Measurements from ENCODE around the gene RCC1.
"Not testable (repeated sequence)": the region's sequence is repeated elsewhere in the genome, so short reads cannot be mapped to it uniquely, and the experiment has no call there.

The RCC1 gene

DNA sequence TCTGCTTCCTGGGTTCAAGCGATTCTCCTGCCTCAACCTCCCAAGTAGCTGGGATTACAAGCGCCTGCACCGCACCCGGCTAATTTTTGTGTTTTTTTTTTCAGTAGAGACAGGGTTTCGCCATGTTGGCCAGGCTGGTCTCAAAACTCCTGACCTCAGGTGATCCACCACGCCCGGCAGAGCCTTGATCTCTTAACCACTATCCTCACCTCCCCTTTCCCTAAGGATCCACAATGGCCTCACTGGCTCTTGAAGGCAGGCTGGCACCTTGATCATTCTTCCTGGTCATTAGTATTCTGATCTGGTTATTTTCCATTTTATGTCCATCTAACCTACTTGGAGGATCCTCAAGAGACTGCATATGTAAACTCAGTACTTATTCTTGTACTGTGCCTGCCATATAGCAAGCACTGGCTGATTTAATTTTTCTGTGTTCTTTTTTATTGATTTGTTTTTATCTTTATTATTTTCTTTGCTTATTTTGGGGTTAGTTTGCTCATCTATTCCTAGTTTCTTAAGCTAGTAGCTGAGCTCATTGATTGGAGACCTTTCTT is 6.3 kb downstream of the RCC1 start:
- no peak for DNase-seq (ENCODE audit: low read depth, low spot score)

DNA sequence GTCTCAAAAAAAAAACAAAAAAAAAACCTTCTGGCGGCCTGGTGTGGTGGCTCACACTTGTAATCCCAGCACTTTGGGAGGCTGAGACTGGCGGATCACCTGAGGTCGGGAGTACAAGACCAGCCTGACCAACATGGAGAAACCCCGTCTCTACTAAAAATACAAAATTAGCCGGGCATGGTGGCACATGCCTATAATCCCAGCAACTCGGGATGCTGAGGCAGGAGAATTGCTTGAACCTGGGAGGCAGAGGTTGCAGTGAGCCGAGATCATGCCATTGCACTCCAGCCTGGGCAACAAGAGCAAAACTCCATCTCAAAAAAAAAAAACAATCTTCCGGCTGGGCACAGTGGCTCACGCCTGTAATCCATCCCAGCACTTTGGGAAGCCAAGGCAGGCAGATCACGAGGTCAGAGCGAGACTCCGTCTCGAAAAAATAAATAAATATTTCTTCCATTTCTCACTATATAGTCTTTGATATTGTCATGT is 8.6 kb downstream of the RCC1 start:
- not testable (repeated sequence) for DNase-seq (ENCODE audit: low read depth, low spot score)

DNA sequence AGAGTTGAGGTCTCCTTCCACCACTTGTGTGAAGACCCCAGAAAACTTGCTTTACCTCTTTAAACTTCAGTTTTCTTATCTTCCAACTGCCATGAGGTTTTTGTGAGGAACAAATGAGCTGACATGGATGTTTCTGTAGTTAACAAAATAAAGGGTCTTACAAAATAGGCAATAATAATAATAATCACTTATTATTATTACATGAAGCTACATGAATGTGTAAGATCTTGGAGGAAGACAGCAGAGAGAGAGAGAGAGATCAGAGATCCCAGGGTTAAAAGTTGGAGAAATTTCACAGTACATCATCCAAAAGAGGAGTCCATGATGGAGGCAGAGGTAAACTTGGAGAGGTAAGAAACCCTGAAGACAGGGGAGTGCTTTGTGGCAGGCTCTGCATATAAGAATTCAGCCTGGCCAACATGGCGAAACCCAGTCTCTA is 10.7 kb downstream of the RCC1 start:
- DNase-seq (ENCODE audit: low read depth, low spot score): no peak

DNA sequence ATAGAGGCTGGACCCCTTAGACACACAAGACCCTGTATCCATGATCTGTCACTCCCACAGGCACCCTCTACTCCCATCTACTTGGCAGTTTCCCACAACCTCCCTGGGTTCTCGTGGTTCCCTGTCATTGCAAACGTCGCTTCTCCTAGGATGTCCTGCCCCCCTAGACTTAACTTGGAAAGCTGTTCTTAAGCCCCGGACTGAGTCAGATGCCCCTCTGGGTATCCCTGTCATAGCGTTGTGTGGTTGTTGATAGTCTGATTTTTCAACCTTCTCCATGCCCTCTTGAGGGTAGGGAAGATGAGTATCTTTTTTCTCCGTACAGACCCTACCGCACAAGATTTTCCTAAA is 11.8 kb downstream of the RCC1 start:
- no peak for DNase-seq (ENCODE audit: low read depth, low spot score)

DNA sequence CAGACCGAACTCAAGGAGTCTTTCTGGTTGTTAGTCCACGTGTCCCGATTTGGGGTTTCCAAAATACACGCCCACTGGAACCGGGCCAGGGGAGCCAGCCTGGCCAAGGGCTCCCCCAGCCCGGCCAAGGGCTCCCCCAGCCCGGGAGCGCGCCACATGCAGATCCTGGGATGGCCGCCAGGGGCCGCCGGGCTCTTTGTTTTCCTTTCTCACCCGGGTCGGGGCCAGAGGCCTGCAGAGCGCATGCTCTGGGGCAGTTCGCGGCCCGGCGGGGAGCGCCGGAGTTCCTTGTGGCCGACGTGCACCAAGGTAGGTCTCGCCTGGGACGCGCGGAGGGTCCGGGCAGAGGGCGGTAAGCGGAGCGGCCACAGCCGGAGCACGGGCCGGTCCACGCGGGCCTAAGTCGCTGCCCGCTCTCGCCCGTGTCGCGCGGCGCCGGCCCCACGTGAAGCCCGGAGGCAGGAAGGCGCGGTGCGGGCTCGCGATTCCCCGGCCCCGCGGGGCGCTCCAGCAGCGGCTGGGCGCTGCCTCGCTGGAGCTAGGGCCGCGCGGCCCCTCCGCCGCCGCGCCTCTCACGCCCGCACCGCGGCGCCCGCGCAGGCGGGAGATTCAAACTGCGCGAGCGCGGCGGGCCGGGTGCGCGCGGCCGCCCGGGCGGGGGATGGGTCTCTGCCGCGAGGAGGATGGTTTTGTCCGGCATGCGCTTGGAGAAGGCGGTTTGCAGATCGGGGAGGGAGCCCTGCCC is 12.3 kb downstream of the RCC1 start:
- peak; percentile 78 for DNase-seq (ENCODE audit: low read depth, low spot score)

DNA sequence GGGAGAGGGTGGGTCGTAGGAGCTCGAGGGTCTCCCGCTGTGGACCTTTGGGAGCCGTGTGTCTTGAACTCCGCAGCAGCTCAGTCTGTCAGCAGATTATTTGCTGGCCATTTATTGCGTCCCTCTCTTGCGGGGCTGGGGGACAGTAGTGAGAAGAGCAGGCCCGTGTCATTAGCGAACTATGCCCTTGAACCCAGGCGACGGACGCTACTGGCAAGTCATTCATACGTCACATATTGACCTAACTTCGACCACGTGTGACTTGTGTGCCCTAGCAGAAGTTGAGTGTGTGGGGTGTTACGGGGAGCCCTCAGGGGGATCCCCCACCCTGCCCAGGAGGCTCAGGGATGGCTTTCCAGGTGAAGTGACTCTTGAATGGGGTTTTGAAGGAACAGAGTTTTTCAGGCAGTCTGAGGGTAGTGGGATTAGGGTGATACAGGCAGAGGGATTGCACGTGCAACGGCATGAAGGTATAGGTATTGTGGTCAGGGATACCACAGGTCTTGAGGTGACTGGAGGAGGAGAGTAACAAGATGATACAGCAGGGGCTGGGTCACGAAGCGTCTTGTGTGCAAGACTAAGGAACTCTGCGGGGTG is 13.0 kb downstream of the RCC1 start:
- no peak for DNase-seq (ENCODE audit: low read depth, low spot score)

DNA sequence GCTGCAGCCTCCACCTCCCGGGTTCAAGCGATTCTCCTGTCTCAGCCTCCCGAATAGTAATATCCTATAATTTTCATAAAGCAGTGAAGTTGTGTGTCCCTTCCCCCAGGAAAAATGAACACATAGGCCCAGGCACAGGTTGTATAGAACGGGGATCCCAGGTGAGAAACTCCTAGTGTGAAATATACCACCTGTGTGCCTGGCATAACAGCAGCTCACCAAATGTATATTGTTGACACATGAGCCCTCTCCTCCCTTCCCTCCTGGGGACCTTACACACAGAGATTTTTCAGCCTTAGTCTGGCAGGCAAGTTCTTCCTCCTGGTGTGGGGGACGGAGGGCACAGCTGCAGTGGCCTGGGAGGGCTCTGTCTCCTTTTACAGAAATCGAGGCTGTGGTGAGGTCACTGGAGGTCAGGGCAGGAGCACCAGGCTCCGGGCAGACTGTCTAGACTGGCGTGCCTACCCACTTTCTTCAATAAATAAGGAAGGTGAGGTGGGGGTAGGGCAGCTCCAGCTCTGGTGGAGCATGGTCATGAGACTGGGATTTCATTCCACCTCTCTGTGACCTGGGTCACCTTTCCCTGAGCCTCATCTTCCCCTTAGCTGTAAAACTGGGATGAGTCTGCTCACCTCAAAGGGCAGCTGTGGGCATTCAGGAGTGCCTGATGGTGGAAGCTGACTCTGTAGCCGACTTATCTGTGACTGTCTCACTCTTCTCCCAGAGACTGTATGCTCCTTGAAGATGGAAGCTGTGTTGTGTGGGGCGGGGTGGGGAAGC is 14.3 kb downstream of the RCC1 start:
- DNase-seq (ENCODE audit: low read depth, low spot score): no peak

DNA sequence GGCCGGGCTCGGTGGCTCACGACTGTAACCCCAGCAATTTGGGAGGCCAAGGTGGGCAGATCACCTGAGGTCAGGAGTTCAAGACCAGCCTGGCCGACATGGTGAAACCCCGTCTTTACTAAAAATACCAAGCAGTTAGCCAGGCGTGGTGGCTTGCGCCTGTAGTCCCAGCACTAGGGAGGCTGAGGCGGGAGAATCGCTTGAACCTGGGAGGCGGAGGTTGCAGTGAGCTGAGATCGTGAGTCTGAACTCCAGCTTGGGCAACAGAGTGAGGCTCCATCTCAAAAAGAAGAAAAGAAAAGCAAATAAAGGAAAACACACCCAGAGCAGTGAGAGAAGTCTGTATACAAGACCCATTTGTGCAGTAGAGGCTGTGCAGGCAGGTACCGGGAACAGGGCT is 15.0 kb downstream of the RCC1 start:
- not testable (repeated sequence) for DNase-seq (ENCODE audit: low read depth, low spot score)

DNA sequence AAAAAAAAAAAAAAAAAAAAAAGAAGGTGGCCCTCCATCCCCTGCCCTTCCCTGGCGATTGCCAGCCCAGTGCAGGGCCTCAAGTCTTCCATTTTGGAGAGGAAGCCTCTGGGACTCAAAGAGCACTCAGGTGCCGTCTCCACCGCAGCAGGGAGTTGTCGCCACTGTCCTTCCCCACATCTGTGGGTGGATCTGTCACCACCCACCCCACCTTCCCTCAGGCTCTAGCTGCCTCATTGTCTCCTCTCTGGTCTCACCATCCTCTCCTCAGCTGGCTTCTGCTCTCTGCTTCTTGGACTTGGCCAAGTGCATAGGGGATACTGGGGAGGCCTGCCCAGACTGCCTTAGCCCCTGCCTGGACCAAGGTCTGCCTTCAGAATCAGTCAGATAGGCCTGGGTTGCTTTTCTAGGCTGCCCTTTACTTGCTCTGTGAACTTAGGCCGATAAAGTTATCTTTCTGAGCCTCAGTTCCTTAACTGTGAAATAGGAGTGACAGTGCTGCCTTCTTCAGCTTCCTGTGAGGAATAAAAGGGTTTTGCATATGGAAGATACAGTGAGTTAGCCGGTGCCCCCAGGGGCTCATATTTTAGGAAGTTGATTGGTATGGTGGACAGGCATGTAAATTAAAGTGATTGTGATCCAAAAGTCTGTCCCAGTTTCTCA is 15.8 kb downstream of the RCC1 start:
- DNase-seq (ENCODE audit: low read depth, low spot score): no peak

DNA sequence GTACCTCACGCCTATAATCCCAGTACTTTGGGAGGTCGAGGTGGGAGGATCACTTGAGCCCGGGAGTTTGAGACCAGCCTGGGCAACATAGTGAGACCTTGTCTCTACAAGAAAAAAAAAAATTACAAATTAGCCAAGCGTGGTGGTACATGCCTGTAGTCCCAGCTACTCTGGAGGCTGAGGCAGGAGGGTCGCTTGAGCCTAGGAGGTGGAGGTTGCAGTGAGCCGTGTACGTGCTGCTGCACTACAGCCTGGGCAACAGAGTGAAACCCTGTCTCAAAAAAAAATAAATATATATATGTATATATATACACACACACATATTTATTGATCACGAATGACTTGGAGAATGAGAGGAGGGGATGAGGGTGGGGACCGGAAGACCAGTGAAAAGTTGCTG is 16.7 kb downstream of the RCC1 start:
- not testable (repeated sequence) for DNase-seq (ENCODE audit: low read depth, low spot score)

DNA sequence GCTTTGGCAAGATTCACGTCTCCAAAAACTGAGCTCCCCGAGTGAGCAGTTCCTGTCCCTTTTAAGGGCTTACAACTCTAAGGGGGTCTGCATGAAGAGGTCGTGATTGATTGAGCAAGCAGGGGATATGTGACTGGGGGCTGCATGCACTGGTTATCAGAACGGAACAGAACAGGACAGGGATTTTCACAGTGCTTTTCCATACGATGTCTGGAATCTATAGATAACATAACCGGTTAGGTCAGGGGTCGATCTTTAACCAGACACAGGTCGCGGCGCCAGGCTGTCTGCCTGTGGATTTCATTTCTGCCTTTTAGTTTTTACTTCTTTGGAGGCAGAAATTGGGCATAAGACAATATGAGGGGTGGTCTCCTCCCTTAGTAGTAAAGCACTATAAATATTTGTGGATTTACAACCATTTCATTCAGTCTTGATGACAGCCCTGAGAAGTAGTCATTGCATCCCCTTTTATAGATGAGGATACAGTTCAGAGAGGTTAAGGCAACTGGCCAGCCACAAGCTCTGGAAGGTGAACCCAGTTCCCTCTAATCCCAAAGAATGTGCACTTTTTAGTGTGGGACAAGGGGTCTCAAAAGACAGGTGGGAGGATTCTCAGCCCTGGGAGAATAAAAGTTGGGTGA is 19.3 kb downstream of the RCC1 start:
- DNase-seq (ENCODE audit: low read depth, low spot score): not testable (repeated sequence)

DNA sequence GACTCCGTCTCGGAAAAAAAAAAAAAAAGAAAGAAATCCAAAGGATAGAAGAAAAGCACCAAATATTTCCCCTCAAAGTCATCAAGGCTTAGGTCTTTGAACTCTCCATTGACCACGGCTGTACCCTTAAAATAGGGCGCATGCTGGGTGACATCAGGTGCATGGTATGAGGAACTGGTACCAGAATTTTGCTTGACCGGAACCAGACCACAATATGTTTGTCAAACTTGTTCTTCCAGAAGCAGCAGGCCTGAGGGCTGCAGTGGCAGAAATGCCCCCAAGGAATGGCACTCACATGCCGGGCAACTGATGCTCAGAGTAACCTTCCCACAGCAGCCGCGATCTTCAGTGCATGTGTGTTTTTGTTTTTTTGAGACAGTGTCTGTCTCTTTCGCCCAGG is 21.0 kb downstream of the RCC1 start:
- no peak for DNase-seq (ENCODE audit: low read depth, low spot score)

DNA sequence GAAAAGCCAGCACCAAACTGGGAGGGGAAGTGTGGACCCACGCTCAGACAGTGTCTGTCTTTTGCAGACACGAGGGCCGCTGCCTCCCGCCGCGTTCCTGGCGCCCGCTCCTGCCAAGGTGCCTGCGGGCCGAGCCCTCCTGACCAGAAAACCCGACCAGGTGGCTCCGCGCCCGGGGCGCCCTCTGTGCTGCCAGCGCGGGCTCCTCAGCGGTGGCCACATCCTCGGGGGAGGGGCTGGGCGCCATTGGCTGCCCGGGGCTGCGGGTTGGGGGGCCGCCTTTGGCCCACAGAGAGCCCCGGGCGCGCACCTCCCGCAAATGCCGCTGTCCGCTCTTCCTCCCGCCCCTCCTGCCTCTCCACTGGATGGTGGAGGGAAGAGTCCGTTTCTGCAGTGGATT is 24.6 kb downstream of the RCC1 start:
- DNase-seq (ENCODE audit: low read depth, low spot score): no peak

DNA sequence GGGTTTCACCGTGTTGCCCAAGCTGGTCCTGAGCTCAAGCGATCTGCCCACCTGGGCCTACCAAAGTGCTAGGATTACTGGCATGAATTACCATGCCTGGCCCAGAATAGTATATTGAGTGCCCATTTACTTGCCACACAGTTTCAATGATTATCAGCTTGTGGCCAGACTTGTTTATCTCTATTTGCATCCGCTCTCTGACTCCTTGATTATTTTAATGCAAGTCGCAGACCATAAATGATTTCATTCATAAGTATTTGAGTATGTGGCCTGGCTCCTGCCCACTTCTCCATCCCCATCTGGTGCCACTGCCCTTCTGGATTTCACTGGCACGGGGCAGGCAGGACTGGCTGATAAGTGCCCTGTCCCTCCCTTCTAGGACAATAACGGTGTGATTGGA is 28.8 kb downstream of the RCC1 start:
- no peak for DNase-seq (ENCODE audit: low read depth, low spot score)

DNA sequence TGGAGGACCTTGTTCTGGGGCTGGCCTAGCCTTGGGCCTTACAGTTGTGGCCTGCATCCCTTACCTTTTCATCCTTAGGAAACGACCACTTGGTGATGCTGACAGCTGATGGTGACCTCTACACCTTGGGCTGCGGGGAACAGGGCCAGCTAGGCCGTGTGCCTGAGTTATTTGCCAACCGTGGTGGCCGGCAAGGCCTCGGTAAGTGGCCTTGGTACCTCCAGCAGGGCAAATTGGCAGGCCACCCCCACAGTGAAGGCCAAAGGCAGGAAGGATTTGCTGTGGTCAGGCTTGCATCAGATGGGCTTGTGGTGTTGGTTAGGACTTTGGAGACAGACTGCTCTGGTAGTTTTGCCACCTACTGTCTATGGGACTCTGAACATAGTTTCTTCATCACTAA is 29.3 kb downstream of the RCC1 start:
- DNase-seq (ENCODE audit: low read depth, low spot score): no peak

DNA sequence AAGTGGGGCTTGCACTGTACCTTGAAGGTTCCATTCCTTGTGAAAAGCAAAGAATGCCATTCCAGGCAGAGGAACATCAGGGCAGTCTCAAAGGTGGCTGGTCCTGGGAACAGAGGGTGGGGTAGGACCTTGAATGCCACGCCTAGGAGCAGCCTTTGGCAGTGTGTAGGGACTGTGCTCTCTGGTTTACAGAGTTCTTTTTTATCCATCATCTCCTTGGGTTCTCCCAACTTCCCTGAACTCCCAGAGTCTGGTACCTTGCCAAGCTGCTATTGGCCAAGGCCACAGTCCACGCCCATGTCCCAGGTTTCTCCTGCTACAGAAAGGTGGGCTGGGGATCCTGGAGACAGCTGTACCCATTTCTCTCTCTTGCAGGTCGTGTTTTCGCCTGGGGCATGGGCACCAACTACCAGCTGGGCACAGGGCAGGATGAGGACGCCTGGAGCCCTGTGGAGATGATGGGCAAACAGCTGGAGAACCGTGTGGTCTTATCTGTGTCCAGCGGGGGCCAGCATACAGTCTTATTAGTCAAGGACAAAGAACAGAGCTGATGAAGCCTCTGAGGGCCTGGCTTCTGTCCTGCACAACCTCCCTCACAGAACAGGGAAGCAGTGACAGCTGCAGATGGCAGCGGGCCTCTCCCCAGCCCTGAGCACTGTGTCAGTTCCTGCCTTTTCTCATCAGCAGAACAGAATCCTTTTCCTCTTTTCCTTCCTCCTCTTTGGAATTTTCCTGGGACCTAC is 31.8 kb downstream of the RCC1 start:
- DNase-seq (ENCODE audit: low read depth, low spot score): no peak

DNA sequence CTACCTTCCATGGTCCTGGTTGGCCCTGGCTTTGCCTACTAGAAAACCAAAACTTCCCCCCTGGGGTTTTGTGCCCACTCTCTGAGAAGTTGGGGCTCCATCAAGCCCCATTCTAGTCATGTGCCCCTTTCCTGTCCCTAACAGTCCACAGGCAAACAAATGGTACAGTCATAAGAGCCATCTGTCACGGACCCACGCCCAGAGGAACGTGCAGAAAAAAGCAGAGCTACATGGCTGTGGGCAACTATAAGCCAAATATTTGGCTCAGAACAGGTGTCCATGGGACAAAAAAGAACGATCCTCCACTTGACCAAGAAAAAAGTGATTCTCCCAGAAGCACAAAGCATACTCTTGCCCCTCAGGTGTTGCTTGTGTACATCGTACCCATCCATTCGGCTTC is 32.4 kb downstream of the RCC1 start:
- no peak for DNase-seq (ENCODE audit: low read depth, low spot score)

DNA sequence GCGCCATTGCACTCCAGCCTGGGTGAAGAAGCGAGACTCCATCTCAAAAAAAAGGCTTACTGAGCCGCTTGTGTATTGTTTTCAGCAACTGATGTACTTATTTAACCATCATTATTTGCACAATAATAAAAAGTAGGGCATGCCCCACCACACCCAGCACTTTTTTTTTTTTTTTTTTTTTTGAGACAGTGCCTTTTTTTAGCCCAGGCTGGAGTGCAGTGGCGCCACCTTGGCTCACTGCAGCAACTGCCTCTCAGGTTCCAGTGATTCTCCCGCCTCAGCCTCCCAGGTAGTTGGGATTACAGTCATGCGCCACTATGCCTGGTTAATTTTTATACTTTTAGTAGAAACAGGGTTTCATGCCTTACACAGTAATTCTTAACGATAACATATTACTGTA is 34.8 kb downstream of the RCC1 start:
- no peak for DNase-seq (ENCODE audit: low read depth, low spot score)

DNA sequence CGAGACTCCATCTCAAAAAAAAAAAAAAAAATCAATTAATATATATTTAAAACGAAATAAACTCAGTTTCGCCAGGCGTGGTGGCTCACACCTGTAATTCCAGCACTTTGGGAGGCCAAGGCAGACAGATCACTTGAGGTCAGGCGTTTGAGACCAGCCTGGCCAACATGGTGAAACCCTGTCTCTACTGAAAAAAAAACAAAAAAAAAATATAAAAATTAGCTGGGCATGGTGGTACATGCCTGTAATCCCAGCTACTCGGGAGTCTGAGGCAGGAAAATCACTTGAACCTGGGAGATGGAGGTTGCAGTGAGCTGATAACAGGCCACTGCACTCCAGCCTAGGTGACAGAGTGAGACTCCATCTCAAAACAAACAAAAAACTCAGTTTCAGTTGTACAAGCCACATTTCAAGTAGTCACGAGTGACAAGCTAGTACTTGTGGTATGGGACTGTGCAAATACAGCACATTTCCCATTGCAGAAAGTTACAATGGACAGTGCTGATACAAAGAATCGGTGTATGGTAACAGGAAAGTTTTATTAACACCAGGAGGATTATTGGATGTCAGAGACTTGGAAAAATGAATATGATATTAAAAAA is 35.7 kb downstream of the RCC1 start:
- DNase-seq (ENCODE audit: low read depth, low spot score): not testable (repeated sequence)

DNA sequence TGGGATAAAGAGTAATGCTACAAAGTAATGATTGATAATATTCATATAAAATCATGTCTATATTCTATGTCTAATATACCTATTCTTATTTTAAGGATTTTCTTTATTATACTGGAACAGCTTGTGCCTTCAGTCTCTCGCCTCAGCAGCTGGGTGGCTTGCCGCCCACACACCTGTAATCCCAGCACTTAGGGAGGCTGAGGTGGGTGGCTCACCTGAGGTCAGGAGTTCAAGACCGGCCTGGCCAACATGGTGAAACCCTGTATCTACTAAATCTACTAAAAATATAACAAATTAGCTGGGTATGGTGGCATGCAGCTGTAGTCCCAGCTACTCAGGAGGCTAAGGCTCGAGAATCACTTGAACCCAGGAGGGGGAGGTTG is 39.4 kb downstream of the RCC1 start:
- no peak for DNase-seq (ENCODE audit: low read depth, low spot score)
